ENCODE data around the gene HNF4A.

DNA sequence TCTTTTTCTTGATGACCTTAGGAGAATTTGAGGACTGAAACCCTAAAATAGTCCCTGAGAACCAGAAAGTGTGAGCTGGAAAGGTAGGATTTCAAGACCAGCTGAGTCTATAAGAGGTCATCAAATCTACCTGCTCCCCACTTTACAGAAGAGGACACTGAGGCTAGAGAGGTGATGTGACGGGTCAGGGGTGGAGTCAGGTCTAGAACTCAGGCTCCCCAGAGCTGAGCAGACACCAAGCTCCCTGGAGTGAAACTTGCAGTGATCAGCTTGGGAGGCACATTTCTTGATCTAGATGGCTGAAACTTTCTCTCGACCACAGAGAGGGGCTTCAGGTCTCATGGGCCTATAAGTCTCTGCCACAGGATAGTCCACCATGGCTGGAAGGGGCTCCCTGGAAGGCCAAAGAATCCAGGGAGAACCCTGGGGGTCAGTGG is 55.1 kb downstream of the HNF4A start:
- TF ChIP-seq, protein P1, sequence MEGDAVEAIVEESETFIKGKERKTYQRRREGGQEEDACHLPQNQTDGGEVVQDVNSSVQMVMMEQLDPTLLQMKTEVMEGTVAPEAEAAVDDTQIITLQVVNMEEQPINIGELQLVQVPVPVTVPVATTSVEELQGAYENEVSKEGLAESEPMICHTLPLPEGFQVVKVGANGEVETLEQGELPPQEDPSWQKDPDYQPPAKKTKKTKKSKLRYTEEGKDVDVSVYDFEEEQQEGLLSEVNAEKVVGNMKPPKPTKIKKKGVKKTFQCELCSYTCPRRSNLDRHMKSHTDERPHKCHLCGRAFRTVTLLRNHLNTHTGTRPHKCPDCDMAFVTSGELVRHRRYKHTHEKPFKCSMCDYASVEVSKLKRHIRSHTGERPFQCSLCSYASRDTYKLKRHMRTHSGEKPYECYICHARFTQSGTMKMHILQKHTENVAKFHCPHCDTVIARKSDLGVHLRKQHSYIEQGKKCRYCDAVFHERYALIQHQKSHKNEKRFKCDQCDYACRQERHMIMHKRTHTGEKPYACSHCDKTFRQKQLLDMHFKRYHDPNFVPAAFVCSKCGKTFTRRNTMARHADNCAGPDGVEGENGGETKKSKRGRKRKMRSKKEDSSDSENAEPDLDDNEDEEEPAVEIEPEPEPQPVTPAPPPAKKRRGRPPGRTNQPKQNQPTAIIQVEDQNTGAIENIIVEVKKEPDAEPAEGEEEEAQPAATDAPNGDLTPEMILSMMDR (IDR thresholded peaks at IDR 0.05): no peak
- no peak for TF ChIP-seq POLR2A (IDR thresholded peaks at IDR 0.05)

All from body of pancreas (tissue), 4 donors.